H1 (cell line): ENCODE measurements around the gene ADD2. TPM values are rescaled to one million over a fixed set of nuclear protein-coding genes. Genes with fewer than 3 reads are reported as not detected.

Experiments used
- CTCF ChIA-PET: fragments of 300-600 bp; sonication (Branson Sonifier 250); formaldehyde crosslinking; loops from one replicate; lab custom pipeline; 2021; ENCODE audit not compliant: partially characterized antibody; lab: Charles Lee
- POLR2A ChIA-PET: fragments of 300-600 bp; sonication (Branson Sonifier 250); formaldehyde crosslinking; loops from one replicate; lab custom pipeline; 2021; ENCODE audit warnings: inconsistent platforms; ENCODE audit not compliant: partially characterized antibody; lab: Charles Lee
- DNase-seq, 2 experiments: peaks; one replicate each; pipeline versions ENCODE4 v3.0.0 to v3.0.0-alpha.2; 2010 to 2022; ENCODE audit warnings: low spot score in 2 of 2, low read depth in 1 of 2, mixed read lengths in 1 of 2
- FAIRE-seq: peaks from 2 replicates; lab custom pipeline; 2011; peaks lifted over from hg19 to GRCh38; lab: Jason Lieb, UNC
- H2AFZ ChIP-seq: 2 replicates; pipeline ENCODE4 v1.8.1; 2012; ENCODE audit warnings: low read length, inconsistent platforms
- H2AK5ac ChIP-seq: 2 replicates; pipeline ENCODE4 v1.6.1; 2013; ENCODE audit warnings: low read depth, low read length
- H2BK120ac ChIP-seq: replicated peaks from 2 replicates; pipeline ENCODE3; 2013; ENCODE audit warnings: low read depth, low read length, inconsistent platforms
- H2BK12ac ChIP-seq: 2 replicates; pipeline ENCODE4 v1.6.1; 2013; ENCODE audit warnings: low read depth, low read length
- H2BK15ac ChIP-seq: 2 replicates; pipeline ENCODE4 v1.6.1; 2013; ENCODE audit warnings: low read length
- H2BK20ac ChIP-seq: 2 replicates; pipeline ENCODE4 v1.6.1; 2013; ENCODE audit warnings: low read length
- H2BK5ac ChIP-seq: 2 replicates; pipeline ENCODE4 v1.6.1; 2013; ENCODE audit warnings: low read depth, low read length
- H3K14ac ChIP-seq: 2 replicates; pipeline ENCODE4 v1.6.1; 2013; ENCODE audit warnings: inconsistent platforms; ENCODE audit not compliant: insufficient read length
- H3K18ac ChIP-seq: 2 replicates; pipeline ENCODE4 v1.6.1; 2013; ENCODE audit warnings: low read length; ENCODE audit errors: extremely low read depth
- H3K23ac ChIP-seq: 2 replicates; pipeline ENCODE4 v1.6.1; 2013; ENCODE audit warnings: inconsistent platforms; ENCODE audit not compliant: insufficient read length
- H3K23me2 ChIP-seq: 2 replicates; pipeline ENCODE4 v1.6.1; 2013; ENCODE audit warnings: low read depth, low read length
- H3K27ac ChIP-seq: 2 replicates; pipeline ENCODE4 v1.6.1; 2011; ENCODE audit warnings: low read depth, low read length, inconsistent platforms
- H3K27me3 ChIP-seq, 4 experiments: replicated peaks in 1 of 4; 1 replicate in 1 of 4; 2 replicates in 3 of 4; pipeline versions ENCODE4 v1.6.1 to v1.8.1; 2011 to 2013; ENCODE audit warnings: low read length in 3 of 4, mild to moderate bottlenecking in 3 of 4, inconsistent platforms in 2 of 4, mixed read lengths in 2 of 4, moderate library complexity in 1 of 4; ENCODE audit not compliant: control insufficient read depth in 3 of 4, insufficient read depth in 3 of 4; ENCODE audit errors: extremely low read depth in 1 of 4
- H3K36me3 ChIP-seq, 4 experiments: 2 replicates each; pipeline versions ENCODE4 v1.6.1 to v1.8.1; 2011 to 2013; ENCODE audit warnings: mild to moderate bottlenecking in 4 of 4, low read length in 3 of 4, moderate library complexity in 2 of 4, control low read depth in 1 of 4, inconsistent platforms in 1 of 4; ENCODE audit not compliant: insufficient read depth in 4 of 4, control insufficient read depth in 2 of 4
- H3K4ac ChIP-seq: replicated peaks from 2 replicates; pipeline ENCODE3; 2013; ENCODE audit warnings: low read length, low read depth, mixed read lengths, inconsistent platforms; ENCODE audit not compliant: insufficient read length
- H3K4me1 ChIP-seq, 4 experiments: replicated peaks in 1 of 4; 1 replicate in 1 of 4; 2 replicates in 3 of 4; pipeline versions ENCODE4 v1.6.1 to v1.8.1; 2011 to 2013; ENCODE audit warnings: low read length in 3 of 4, inconsistent platforms in 2 of 4, mixed read lengths in 1 of 4; ENCODE audit not compliant: insufficient read depth in 4 of 4, control insufficient read depth in 3 of 4
- H3K4me2 ChIP-seq, 2 experiments: 2 replicates each; pipeline versions ENCODE4 v1.6.1 to v1.8.1; 2011 to 2013; ENCODE audit warnings: low read depth in 2 of 2, low read length in 2 of 2, control low read depth in 1 of 2, inconsistent platforms in 1 of 2, mild to moderate bottlenecking in 1 of 2; ENCODE audit not compliant: insufficient read depth in 1 of 2
- H3K4me3 ChIP-seq, 4 experiments: fragments of 200-600, 300-600 bp in 1 of 4; sonication (generic), shearing (Covaris generic), sonication (Bioruptor Twin) in 1 of 4; 2 replicates each; pipeline versions ENCODE4 v1.5.1 to v1.8.1; 2011 to 2016; ENCODE audit warnings: low read length in 4 of 4, low read depth in 3 of 4, control low read depth in 2 of 4, inconsistent platforms in 2 of 4, mild to moderate bottlenecking in 2 of 4, mixed read lengths in 1 of 4, moderate library complexity in 1 of 4; ENCODE audit not compliant: insufficient read depth in 2 of 4; ENCODE audit errors: extremely low read depth in 1 of 4
- H3K56ac ChIP-seq: replicated peaks from 2 replicates; pipeline ENCODE3; 2013; ENCODE audit warnings: low read depth, mild to moderate bottlenecking, mixed read lengths, low read length, inconsistent platforms; ENCODE audit not compliant: insufficient read length
- H3K79me1 ChIP-seq: 2 replicates; pipeline ENCODE4 v1.6.1; 2013; ENCODE audit warnings: low read depth, low read length, control low read depth
- H3K79me2 ChIP-seq, 2 experiments: 2 replicates each; pipeline versions ENCODE4 v1.6.1 to v1.8.1; 2012 to 2013; ENCODE audit warnings: low read length in 2 of 2, mild to moderate bottlenecking in 2 of 2, inconsistent platforms in 1 of 2; ENCODE audit not compliant: insufficient read depth in 2 of 2, control insufficient read depth in 1 of 2
- H3K9ac ChIP-seq, 4 experiments: replicated peaks in 1 of 4; 1 replicate in 1 of 4; 2 replicates in 3 of 4; pipeline versions ENCODE4 v1.6.1 to v1.8.1; 2011 to 2013; ENCODE audit warnings: low read depth in 3 of 4, low read length in 3 of 4, control low read depth in 2 of 4, mild to moderate bottlenecking in 2 of 4, moderate library complexity in 2 of 4, inconsistent platforms in 1 of 4; ENCODE audit errors: extremely low read depth in 1 of 4
- H3K9me3 ChIP-seq, 2 experiments: 2 replicates each; pipeline versions ENCODE4 v1.6.1 to v1.8.1; 2012 to 2013; ENCODE audit warnings: mild to moderate bottlenecking in 2 of 2, moderate library complexity in 2 of 2, control low read depth in 1 of 2, inconsistent platforms in 1 of 2, low read depth in 1 of 2, low read length in 1 of 2, mixed read lengths in 1 of 2; ENCODE audit not compliant: insufficient read depth in 2 of 2
- H4K20me1 ChIP-seq, 2 experiments: replicated peaks in 1 of 2; 2 replicates each; pipeline versions ENCODE3 to v1.8.1; 2011 to 2013; ENCODE audit warnings: inconsistent platforms in 2 of 2, low read length in 2 of 2, mild to moderate bottlenecking in 1 of 2; ENCODE audit not compliant: insufficient read depth in 2 of 2, control insufficient read depth in 1 of 2
- H4K5ac ChIP-seq: 2 replicates; pipeline ENCODE4 v1.6.1; 2013; ENCODE audit warnings: low read length, low read depth, mixed read lengths, inconsistent platforms; ENCODE audit not compliant: insufficient read length
- H4K8ac ChIP-seq: 2 replicates; pipeline ENCODE4 v1.8.0; 2013; ENCODE audit warnings: mild to moderate bottlenecking, moderate library complexity, low read length, inconsistent platforms; ENCODE audit not compliant: insufficient read depth; ENCODE audit errors: extremely low read depth
- H4K91ac ChIP-seq: replicated peaks from 2 replicates; pipeline ENCODE3; 2013; ENCODE audit warnings: low read length, mixed read lengths, inconsistent platforms; ENCODE audit not compliant: insufficient read length
- CEBPB ChIP-seq: IDR thresholded peaks from 2 replicates; pipeline ENCODE4 v1.6.1; 2012; ENCODE audit warnings: low read depth, low read length
- EP300 ChIP-seq, 2 experiments: IDR thresholded peaks; 1 replicate in 1 of 2; 2 replicates in 1 of 2; pipeline ENCODE4 v1.6.1; 2011 to 2012; ENCODE audit warnings: low read depth in 2 of 2, low read length in 2 of 2, mild to moderate bottlenecking in 2 of 2, borderline replicate concordance in 1 of 2, inconsistent platforms in 1 of 2, moderate library complexity in 1 of 2
- FOSL1 ChIP-seq: IDR thresholded peaks from 2 replicates; pipeline ENCODE4 v1.6.1; 2011; ENCODE audit warnings: mild to moderate bottlenecking, low read depth, low read length, moderate library complexity; ENCODE audit not compliant: insufficient read depth
- HDAC2 ChIP-seq, 2 experiments: fragments of 300-600 bp in 1 of 2; sonication (generic) in 1 of 2; IDR thresholded peaks; 2 replicates each; pipeline ENCODE4 v1.6.1; 2011 to 2012; ENCODE audit warnings: low read depth in 2 of 2, low read length in 2 of 2, mild to moderate bottlenecking in 2 of 2, moderate library complexity in 2 of 2, borderline replicate concordance in 1 of 2, inconsistent platforms in 1 of 2
- MAFK ChIP-seq: IDR thresholded peaks from 2 replicates; pipeline ENCODE4 v1.6.1; 2012; ENCODE audit warnings: low read depth, mild to moderate bottlenecking, improper control_type of control experiment, low read length
- SRF ChIP-seq: IDR thresholded peaks from 2 replicates; pipeline ENCODE4 v1.6.1; 2011; ENCODE audit warnings: mild to moderate bottlenecking, low read depth, low read length, moderate library complexity
- SUZ12 ChIP-seq: fragments of 200-600 bp; sonication (generic); IDR thresholded peaks from 2 replicates; pipeline ENCODE4 v1.6.1; 2012; ENCODE audit warnings: mild to moderate bottlenecking, inconsistent platforms, low read length, moderate library complexity, mixed read lengths
- ZNF274 ChIP-seq: IDR thresholded peaks from 2 replicates; pipeline ENCODE4 v1.7.0; 2012; ENCODE audit warnings: low read length, borderline replicate concordance; ENCODE audit errors: extremely low read depth
- WGBS, 2 experiments: shearing (Covaris generic) in 1 of 2; methylation state at CpG; one replicate each; pipeline versions ENCODE4 v1.1.6 to v1.1.7; 2013 to 2015; ENCODE audit warnings: low lambda C conversion rate in 2 of 2, mixed read lengths in 2 of 2, inconsistent platforms in 1 of 2, low coverage in 1 of 2, missing lambda C conversion rate in 1 of 2; ENCODE audit not compliant: insufficient replicate concordance in 2 of 2, insufficient coverage in 1 of 2, insufficient read length in 1 of 2; ENCODE audit errors: extremely low coverage in 1 of 2, missing lambda C conversion rate in 1 of 2; 5-methylcytosine and 5-hydroxymethylcytosine counted together
- polyA plus RNA-seq, 7 experiments: library from polyadenylated mRNA; depleted of rRNA in 3 of 7; stranded (reverse) in 5 of 7; unstranded in 2 of 7; fragments of >200 nt in 5 of 7; fragments of 200-250 nt in 2 of 7; gene quantifications; 1 replicate in 5 of 7; 2 replicates in 1 of 7; 4 replicates in 1 of 7; pipeline versions ENCODE4 v1.2.1 to v1.2.3, GENCODE V29; 2011 to 2013; ENCODE audit warnings: missing spikeins in 2 of 7, mixed read lengths in 2 of 7
- total RNA-seq: library from RNA; stranded (reverse); fragmentation: NEBNext Ultra II Directional; extraction: Animal tissue kit (Norgen Biotek cat#: 25700); gene quantifications from 2 replicates; pipeline ENCODE4 v1.2.1, GENCODE V29; 2021
- TF ChIP-seq, protein P1 (sequence below): IDR thresholded peaks from 2 replicates; pipeline ENCODE4 v1.6.1; 2011; ENCODE audit warnings: low read length, improper control_type of control experiment

Gene ADD2
- total and polyA plus RNA-seq, 2 of the 8 experiments (the other 6 are each of a cell fraction or from before 2014, with no cell fraction given) = 58.5 to 170 TPM

DNA sequence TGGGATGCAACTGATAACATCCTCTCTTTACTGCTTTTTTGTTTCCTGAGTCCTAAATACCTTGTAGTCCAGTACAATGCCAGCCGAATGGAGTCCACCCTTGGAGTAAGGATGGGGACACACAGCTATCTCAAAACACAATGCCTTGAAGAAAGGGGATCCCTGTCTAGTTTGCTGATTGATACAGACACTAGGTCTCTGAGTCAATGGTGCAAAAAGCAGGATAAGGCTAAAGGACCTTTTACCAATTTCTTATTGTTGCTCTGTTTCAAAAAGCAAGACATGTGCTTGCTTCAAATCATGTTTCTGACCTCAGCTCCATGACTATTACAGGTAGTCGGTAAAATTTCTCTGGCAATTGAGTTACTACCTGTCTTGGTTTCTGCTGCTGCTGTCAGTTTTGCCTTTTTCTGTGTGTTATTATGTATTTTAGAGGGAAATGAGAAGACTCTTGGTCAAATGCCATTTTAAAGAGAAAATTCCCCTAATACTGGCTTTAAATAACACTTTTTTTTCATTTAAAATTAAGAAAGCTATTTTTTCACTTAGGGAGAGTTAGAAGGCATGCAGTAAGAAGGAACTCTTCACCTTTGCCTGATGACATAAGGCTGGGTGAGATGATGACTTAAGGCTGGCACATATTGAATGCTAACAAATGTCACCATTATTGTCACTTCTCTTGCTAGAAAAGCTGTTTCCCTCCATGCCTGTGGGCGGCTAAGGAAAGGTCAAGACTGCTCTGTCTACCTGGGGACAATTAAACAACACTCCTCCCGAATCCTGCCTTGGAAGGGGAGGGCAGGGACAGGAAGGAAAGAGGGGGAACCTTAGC, 27.4 kb upstream of the ADD2 start:
- CTCF ChIA-PET = interaction anchor here (0.6 to 13.4 kb wide), 11 partner anchors 20 to 153 kb away, joined by 3 to 91 read pairs (median 4); partner anchors contain the start of gene CLEC4F
- WGBS, 2 experiments = 77% methylated on average over 4 of the region's 4 CpGs; no CpG with 5 or more reads in 1 of the 2 experiments
- no peaks in the 10 kb centered on the region for H3K79me2 ChIP-seq
- no peak overlapping the region for H3K4me2 ChIP-seq
- no peak overlapping the region for H4K8ac ChIP-seq
- H3K56ac ChIP-seq = no peak overlapping the region
- H3K9ac ChIP-seq = no peak overlapping the region
- no peak overlapping the region for H4K91ac ChIP-seq
- no peak overlapping the region for H4K5ac ChIP-seq
- no peak overlapping the region for H2AFZ ChIP-seq
- peaks cover 0 to 3% (median 0%) of the 10 kb centered on the region in 4 experiments; a peak in 1 of 7 replicates for H3K4me1 ChIP-seq
- H3K9me3 ChIP-seq = peaks cover 4 to 6% of the 10 kb centered on the region in 2 experiments; a peak in 2 of 4 replicates
- H3K36me3 ChIP-seq = no peaks in the 10 kb centered on the region
- FAIRE-seq (no peak), DNase-seq (no peak)
- no peak overlapping the region for H2BK120ac ChIP-seq
- no peak overlapping the region for H3K27ac ChIP-seq
- H3K18ac ChIP-seq = no peak overlapping the region
- no peak overlapping the region for H3K4ac ChIP-seq
- peaks cover 18 to 32% (median 21%) of the 10 kb centered on the region in 4 experiments for H3K27me3 ChIP-seq
- no peak overlapping the region for H2AK5ac ChIP-seq
- no peak overlapping the region for H3K4me3 ChIP-seq
- H3K23me2 ChIP-seq = no peaks in the 10 kb centered on the region; the same call in 1 of the 2 replicates
- H3K79me1 ChIP-seq = no peaks in the 10 kb centered on the region
- no peak overlapping the region for H2BK15ac ChIP-seq
- H2BK12ac ChIP-seq = no peak overlapping the region
- no peak overlapping the region for H3K14ac ChIP-seq
- POLR2A ChIA-PET = interaction anchor here (0.6 to 0.8 kb wide), 2 partner anchors 27 to 1082 kb away, joined by 3 read pairs; partner anchors contain the start of gene ADD2
- no peak overlapping the region for H2BK20ac ChIP-seq
- H3K23ac ChIP-seq = no peak overlapping the region
- no peak overlapping the region for H2BK5ac ChIP-seq
- no peaks in the 10 kb centered on the region for H4K20me1 ChIP-seq
- no peak for TF ChIP-seq SUZ12
- no peak for TF ChIP-seq ZNF274
- TF ChIP-seq HDAC2 (IDR thresholded peaks at IDR 0.05; ENCODE audit: borderline replicate concordance in 1 of 2, low read depth in 2 of 2, low read length in 2 of 2) = no peak
- no peak for TF ChIP-seq EP300 (IDR thresholded peaks at IDR 0.05; ENCODE audit: borderline replicate concordance in 1 of 2, low read depth in 2 of 2, low read length in 2 of 2)
- TF ChIP-seq MAFK = no peak
- no peak for TF ChIP-seq SRF
- TF ChIP-seq, protein P1, sequence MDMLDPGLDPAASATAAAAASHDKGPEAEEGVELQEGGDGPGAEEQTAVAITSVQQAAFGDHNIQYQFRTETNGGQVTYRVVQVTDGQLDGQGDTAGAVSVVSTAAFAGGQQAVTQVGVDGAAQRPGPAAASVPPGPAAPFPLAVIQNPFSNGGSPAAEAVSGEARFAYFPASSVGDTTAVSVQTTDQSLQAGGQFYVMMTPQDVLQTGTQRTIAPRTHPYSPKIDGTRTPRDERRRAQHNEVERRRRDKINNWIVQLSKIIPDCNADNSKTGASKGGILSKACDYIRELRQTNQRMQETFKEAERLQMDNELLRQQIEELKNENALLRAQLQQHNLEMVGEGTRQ = no peak
- TF ChIP-seq FOSL1 = no peak
- TF ChIP-seq CEBPB = no peak
